Measurements from ENCODE around the gene CDC16.
A peak's percentile ranks its signal among the peaks of the same experiment; 100 is the strongest.

CDC16 gene

GRCh38 chr13:114227528-114227927, 7.2 kb upstream of the CDC16 start:
- no peak for TF ChIP-seq CTCF (IDR thresholded peaks at IDR 0.05; ENCODE audit: low read depth, low read length, missing control alignments)
- DNase-seq (ENCODE audit: low read depth), result no peak

GRCh38 chr13:114228176-114228575, 6.5 kb upstream of the CDC16 start:
- no peak for TF ChIP-seq CTCF (IDR thresholded peaks at IDR 0.05; ENCODE audit: low read depth, low read length, missing control alignments)
- no peak overlapping the region for H3K4me3 ChIP-seq (ENCODE audit: low read depth, low read length)
- no peak for DNase-seq (ENCODE audit: low read depth)

More at GRCh38 chr13:114227528-114227927, 7.2 kb upstream of the CDC16 start:
- H3K4me3 ChIP-seq (ENCODE audit: low read depth, low read length), result no peak overlapping the region

GRCh38 chr13:114229506-114229905, 5.2 kb upstream of the CDC16 start:
- no peak overlapping the region for H3K4me3 ChIP-seq (ENCODE audit: low read depth, low read length)
- no peak for DNase-seq (ENCODE audit: low read depth)
- TF ChIP-seq CTCF (IDR thresholded peaks at IDR 0.05; ENCODE audit: low read depth, low read length, missing control alignments), result no peak

GRCh38 chr13:114230117-114230516, 4.6 kb upstream of the CDC16 start:
- no peak overlapping the region for H3K4me3 ChIP-seq (ENCODE audit: low read depth, low read length)
- DNase-seq (ENCODE audit: low read depth), result no peak
- TF ChIP-seq CTCF (IDR thresholded peaks at IDR 0.05; ENCODE audit: low read depth, low read length, missing control alignments), result no peak

GRCh38 chr13:114230575-114230974, 4.1 kb upstream of the CDC16 start:
- DNase-seq (ENCODE audit: low read depth), result no peak
- H3K4me3 ChIP-seq (ENCODE audit: low read depth, low read length), result no peak overlapping the region
- TF ChIP-seq CTCF (IDR thresholded peaks at IDR 0.05; ENCODE audit: low read depth, low read length, missing control alignments), result no peak

- no peak for TF ChIP-seq CTCF (IDR thresholded peaks at IDR 0.05; ENCODE audit: low read depth, low read length, missing control alignments)
- H3K4me3 ChIP-seq (ENCODE audit: low read depth, low read length), result no peak overlapping the region
- no peak for DNase-seq (ENCODE audit: low read depth)
These were observed 2.8 kb upstream of the CDC16 start for GRCh38 chr13:114231886-114232285.

- TF ChIP-seq CTCF (IDR thresholded peaks at IDR 0.05; ENCODE audit: low read depth, low read length, missing control alignments), result no peak
- no peak for DNase-seq (ENCODE audit: low read depth)
- H3K4me3 ChIP-seq (ENCODE audit: low read depth, low read length), result peak overlapping the region; percentile 89
These were observed 442 bp upstream of the CDC16 start for GRCh38 chr13:114234266-114234644.

All from GM12864 (cell line).